Erythroblast (primary cell): ENCODE measurements around the gene IL18.

ENCODE experiments used
- GATA1 ChIP-seq: IDR thresholded peaks from 2 replicates; pipeline ENCODE4 v1.6.1; 2011; ENCODE audit warnings: low read depth, mild to moderate bottlenecking, control low read depth, low read length, moderate library complexity
- POLR2A ChIP-seq: IDR thresholded peaks from 2 replicates; pipeline ENCODE4 v1.6.1; 2011; ENCODE audit warnings: mild to moderate bottlenecking, low read length

DNA sequence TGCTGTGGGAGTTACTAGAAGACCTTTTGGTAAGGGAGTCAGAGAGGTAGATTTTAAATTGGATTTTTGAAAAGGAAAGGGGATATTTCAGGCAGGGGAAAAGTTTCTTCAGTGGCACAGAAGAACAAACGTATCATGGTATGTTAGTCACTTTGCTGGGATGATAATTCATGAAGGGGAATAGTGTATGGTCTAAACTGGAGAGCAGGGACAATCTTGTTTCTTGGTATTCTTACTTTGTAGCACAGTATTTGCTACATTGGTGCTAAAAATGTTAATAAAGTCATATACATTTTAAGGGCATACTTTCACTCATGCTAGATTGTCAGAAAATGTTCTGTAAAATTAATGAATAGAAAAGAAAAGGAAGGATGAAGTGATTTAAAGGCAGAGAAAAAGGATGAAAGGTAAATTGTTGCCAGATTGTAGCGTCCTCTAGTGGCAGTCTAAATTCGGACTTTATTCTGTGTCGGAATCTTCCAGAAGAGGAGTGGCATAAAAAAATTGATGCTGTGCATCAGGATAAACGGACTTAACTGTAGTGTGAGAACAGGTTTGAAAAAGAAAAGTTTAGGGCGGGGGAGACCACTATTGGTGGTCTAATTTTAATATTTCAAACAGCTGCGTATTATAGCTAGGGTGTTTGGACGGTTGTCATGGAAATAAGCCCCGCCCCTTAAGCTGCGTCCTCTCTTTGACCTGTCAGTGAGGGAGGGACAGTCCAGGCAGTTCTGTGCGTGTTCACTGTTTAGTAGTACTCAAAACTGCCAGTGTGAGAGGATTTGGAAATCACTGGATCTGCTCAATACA, 11.1 kb upstream of the IL18 start, which contains the start of gene BCO2:
- no peak for TF ChIP-seq GATA1
- no peak for TF ChIP-seq POLR2A
